Left lung (tissue), 10 donors: ENCODE data around the gene UBE3A. TPM values are rescaled to one million over a fixed set of nuclear protein-coding genes. Genes with fewer than 3 reads are reported as not detected.

Experiments used
- ATAC-seq: fragments of 200-7000 bp; cut with Tn5 transposase; one replicate; pipeline ENCODE4 v1.9.1; 2020; ENCODE audit warnings: moderate library complexity
- DNase-seq, 4 donors: peaks; one replicate each; pipeline ENCODE4 v3.0.0-alpha.2; 2013 to 2020
- H3K27ac ChIP-seq, 2 donors: fragments of 200-600 bp; sonication (generic) in 1 of 2; one replicate each; pipeline versions ENCODE4 v1.5.0 to v1.8.0; 2020 to 2021
- H3K27me3 ChIP-seq, 2 donors: fragments of 200-600 bp; sonication (generic) in 1 of 2; one replicate each; pipeline versions ENCODE4 v1.5.0 to v1.8.0; 2020 to 2021
- H3K36me3 ChIP-seq, 2 donors: fragments of 200-600 bp; sonication (generic) in 1 of 2; one replicate each; pipeline versions ENCODE4 v1.5.0 to v1.8.0; 2020 to 2021
- H3K4me1 ChIP-seq, 2 donors: fragments of 200-600 bp; one replicate each; pipeline ENCODE4 v1.8.0; 2021
- H3K4me3 ChIP-seq, 2 donors: fragments of 200-600 bp; sonication (generic) in 1 of 2; one replicate each; pipeline versions ENCODE4 v1.5.0 to v1.8.0; 2020 to 2021; ENCODE audit warnings: mild to moderate bottlenecking in 1 of 2
- H3K9me3 ChIP-seq, 2 donors: fragments of 200-600 bp; sonication (generic) in 1 of 2; one replicate each; pipeline versions ENCODE4 v1.5.0 to v1.8.0; 2020 to 2021
- CTCF ChIP-seq, 2 donors: fragments of 200-600 bp; sonication (generic) in 1 of 2; IDR thresholded peaks; one replicate each; pipeline versions ENCODE4 v1.5.0 to v1.8.0; 2021; ENCODE audit warnings: antibody characterized with exemption in 2 of 2
- intact Hi-C, 2 donors: fragments of 100-400 bp; cut with DNase I; formaldehyde crosslinking; loops; one replicate each; pipeline versions ENCODE4 v1.11.2 to v1.14.2; 2022
- polyA plus RNA-seq, 6 donors: library from polyadenylated mRNA; unstranded; fragments of 120-200 nt; gene quantifications; one replicate each; pipeline ENCODE4 v1.2.1, GENCODE V29; 2013; ENCODE audit not compliant: insufficient read length in 6 of 6
- total RNA-seq, 2 donors: library from RNA; stranded (reverse); fragmentation: NEBNext Ultra II Directional; extraction: Animal tissue kit (Norgen Biotek cat#: 25700); gene quantifications; one replicate each; pipeline ENCODE4 v1.2.1, GENCODE V29; 2021
- donor health status: DM: no; HTN: yes; CAD: no.
- donor health status: DM: no; HTN: no; CAD: no.

The UBE3A gene
- total and polyA plus RNA-seq, 8 donors: 84.4 to 97.9 (median 90.3) TPM

DNA sequence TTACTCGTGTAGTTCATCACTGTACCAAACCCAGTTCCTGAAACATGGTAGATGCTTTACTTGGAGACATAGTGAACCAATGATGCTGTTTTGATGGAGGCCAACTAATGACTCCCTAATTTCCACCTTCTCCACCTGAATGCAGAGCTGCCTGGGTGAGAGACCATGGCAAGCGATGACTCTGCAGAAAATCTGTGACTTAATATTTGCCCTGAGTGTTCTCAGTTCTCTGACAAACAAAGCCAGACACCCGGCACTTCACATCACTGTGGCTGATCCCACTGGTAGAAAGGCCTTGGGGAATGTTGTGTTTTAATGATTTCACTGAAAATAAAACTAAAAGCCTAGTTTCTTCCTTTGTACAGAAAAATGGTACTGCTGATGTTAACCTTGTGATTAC, 39.5 kb upstream of the UBE3A start:
- no peak for ATAC-seq

GRCh38 chr15:25477816-25478215, 39.0 kb upstream of the UBE3A start:
- no peak for DNase-seq
- Histone ChIP-seq H3K4me3 (no peak overlapping the region), H3K36me3 (no peaks in the 10 kb centered on the region), H3K27ac (no peak overlapping the region), H3K27me3 (no peaks in the 10 kb centered on the region), H3K9me3 (no peaks in the 10 kb centered on the region), H3K4me1 (no peaks in the 10 kb centered on the region)
- no peak for TF ChIP-seq CTCF (IDR thresholded peaks at IDR 0.05)
- ATAC-seq: no peak
- intact Hi-C loops: no loop called here

More for the DNA sequence above, 39.5 kb upstream of the UBE3A start:
- Histone ChIP-seq H3K4me1 (no peaks in the 10 kb centered on the region), H3K36me3 (no peaks in the 10 kb centered on the region), H3K27ac (no peak overlapping the region), H3K27me3 (no peaks in the 10 kb centered on the region), H3K4me3 (no peak overlapping the region), H3K9me3 (no peaks in the 10 kb centered on the region)
- intact Hi-C loops: no loop called here
- TF ChIP-seq CTCF (IDR thresholded peaks at IDR 0.05): no peak
- DNase-seq: no peak

- Histone ChIP-seq H3K27me3 (no peaks in the 10 kb centered on the region), H3K9me3 (peaks cover 0 to 2% of the 10 kb centered on the region in 2 donors), H3K4me1 (no peaks in the 10 kb centered on the region), H3K4me3 (no peak overlapping the region), H3K36me3 (no peaks in the 10 kb centered on the region), H3K27ac (no peak overlapping the region)
- no peak for DNase-seq
- intact Hi-C loops: no loop called here
- no peak for TF ChIP-seq CTCF (IDR thresholded peaks at IDR 0.05)
- no peak for ATAC-seq
These were observed 35.4 kb upstream of the UBE3A start for GRCh38 chr15:25474251-25474650.

DNA sequence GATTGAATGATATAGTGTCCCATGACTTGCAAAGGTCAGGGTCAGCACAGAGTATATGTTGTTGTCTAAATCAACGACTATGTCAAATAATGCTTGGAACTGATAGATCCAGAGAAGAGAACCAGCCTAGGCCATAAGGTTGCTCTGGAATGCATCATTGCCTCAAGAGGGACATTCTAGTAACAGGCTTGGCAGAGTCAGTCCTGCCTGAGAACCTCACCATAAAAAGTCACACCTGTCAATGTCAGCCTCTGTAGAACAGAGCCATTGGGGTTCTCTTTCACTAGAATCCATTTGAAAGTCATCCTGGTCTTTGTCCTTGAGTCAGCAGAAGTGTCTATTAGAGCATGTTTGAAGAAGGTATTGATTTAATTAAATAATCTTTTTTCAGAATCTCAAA, 31.4 kb upstream of the UBE3A start:
- Histone ChIP-seq H3K27ac (no peak overlapping the region), H3K9me3 (peaks cover 0 to 7% of the 10 kb centered on the region in 2 donors), H3K4me3 (no peak overlapping the region), H3K27me3 (no peaks in the 10 kb centered on the region), H3K4me1 (no peaks in the 10 kb centered on the region), H3K36me3 (no peaks in the 10 kb centered on the region)
- no peak for ATAC-seq
- intact Hi-C loops: no loop called here
- no peak for DNase-seq
- TF ChIP-seq CTCF (IDR thresholded peaks at IDR 0.05): no peak

DNA sequence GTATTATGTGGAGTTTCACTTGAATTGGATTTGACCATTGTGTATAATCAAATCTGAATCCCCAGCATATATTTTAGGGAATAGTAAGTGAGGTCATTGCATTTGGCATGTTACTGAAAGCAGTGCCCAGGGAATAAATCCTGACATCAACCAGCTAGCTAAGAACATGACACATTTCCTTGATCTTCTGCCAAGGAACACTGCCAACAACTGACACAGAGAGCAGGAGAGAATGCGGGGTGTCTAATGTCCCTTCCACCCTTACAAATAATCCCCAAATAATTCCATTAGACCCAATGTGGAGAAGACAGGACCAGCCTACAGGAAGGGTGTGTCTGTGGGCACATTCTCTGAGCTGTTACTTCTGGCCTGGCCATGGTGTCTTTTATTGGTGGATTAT, 30.6 kb upstream of the UBE3A start:
- intact Hi-C loops: no loop called here
- Histone ChIP-seq H3K4me1 (no peaks in the 10 kb centered on the region), H3K27ac (no peak overlapping the region), H3K4me3 (no peak overlapping the region), H3K36me3 (no peaks in the 10 kb centered on the region), H3K27me3 (no peaks in the 10 kb centered on the region), H3K9me3 (peaks cover 0 to 7% of the 10 kb centered on the region in 2 donors)
- ATAC-seq (no peak), DNase-seq (no peak)
- no peak for TF ChIP-seq CTCF (IDR thresholded peaks at IDR 0.05)
